ENCODE measurements around the gene PCNX4. TPM values are rescaled to one million over a fixed set of nuclear protein-coding genes. Genes with fewer than 3 reads are reported as not detected.
A peak's percentile ranks its signal among the peaks of the same experiment; 100 is the strongest.

The PCNX4 gene
- total and polyA plus RNA-seq, 4 donors = 79.9 to 110 (median 93.4) TPM

DNA sequence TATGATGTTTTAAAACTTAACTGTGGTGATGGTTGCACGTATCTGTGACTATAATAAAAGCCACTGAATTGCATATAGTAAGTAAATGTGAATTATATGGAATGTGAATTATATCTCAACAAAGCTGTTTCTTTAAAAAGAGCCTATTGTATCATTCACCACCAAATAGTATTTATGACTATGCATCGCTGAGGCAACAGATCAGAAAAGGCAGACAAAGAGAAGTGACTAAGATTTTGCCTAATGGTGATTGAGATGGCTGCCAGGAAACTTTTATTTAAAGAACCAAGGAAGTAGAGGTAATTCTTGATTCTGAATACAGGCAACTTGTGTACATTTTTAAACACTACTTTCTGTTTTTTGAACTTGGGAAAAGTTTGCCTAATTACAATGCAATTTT, 41.8 kb downstream of the PCNX4 start:
- Histone ChIP-seq H3K9me3 (ENCODE audit: control insufficient read depth, insufficient read depth, low read length) (no peaks in the 10 kb centered on the region), H3K27ac (ENCODE audit: low read depth, low read length) (no peak overlapping the region), H3K4me3 (ENCODE audit: low read depth, low read length) (no peak overlapping the region), H3K27me3 (ENCODE audit: control insufficient read depth, insufficient read depth, low read length) (no peaks in the 10 kb centered on the region), H3K36me3 (ENCODE audit: control insufficient read depth, insufficient read depth, low read length) (peaks cover 4% of the 10 kb centered on the region), H3K4me1 (ENCODE audit: control insufficient read depth, insufficient read depth, low read length) (no peaks in the 10 kb centered on the region)
- DNase-seq (ENCODE audit: low read depth in 4 of 6, low spot score in 6 of 6) = no peak
- no CpG with 5 or more reads among the region's 2 CpGs for WGBS (ENCODE audit: insufficient coverage)

DNA sequence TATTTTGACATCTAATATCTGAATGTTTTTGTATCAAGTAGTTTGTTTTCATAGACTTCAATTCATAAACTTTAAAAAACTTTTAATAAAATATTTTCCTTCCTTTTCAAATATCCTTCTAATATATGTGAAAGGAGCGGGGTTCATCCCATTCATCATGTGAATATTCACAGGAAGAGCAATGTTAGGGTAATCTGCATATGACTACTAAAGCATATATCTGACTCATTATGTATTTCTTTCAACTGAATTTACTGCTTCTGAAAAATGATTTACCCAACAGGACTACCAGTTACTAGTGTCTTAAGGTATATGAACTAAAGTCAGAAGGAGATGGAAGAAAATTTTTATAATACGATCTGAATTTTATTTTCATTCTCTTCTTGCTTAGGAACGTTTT, 43.0 kb downstream of the PCNX4 start:
- Histone ChIP-seq H3K27me3 (ENCODE audit: control insufficient read depth, insufficient read depth, low read length) (no peaks in the 10 kb centered on the region), H3K27ac (ENCODE audit: low read depth, low read length) (no peak overlapping the region), H3K4me3 (ENCODE audit: low read depth, low read length) (no peak overlapping the region), H3K9me3 (ENCODE audit: control insufficient read depth, insufficient read depth, low read length) (no peaks in the 10 kb centered on the region), H3K4me1 (ENCODE audit: control insufficient read depth, insufficient read depth, low read length) (no peaks in the 10 kb centered on the region), H3K36me3 (ENCODE audit: control insufficient read depth, insufficient read depth, low read length) (no peaks in the 10 kb centered on the region)
- no peak for DNase-seq (ENCODE audit: low read depth in 4 of 6, low spot score in 6 of 6)
- WGBS (ENCODE audit: insufficient coverage) = no CpG with 5 or more reads among the region's 3 CpGs

- WGBS (ENCODE audit: insufficient coverage) = 100% methylated on average over 1 of the region's 3 CpGs
- Histone ChIP-seq H3K4me3 (ENCODE audit: low read depth, low read length) (no peak overlapping the region), H3K27ac (ENCODE audit: low read depth, low read length) (no peak overlapping the region), H3K9me3 (ENCODE audit: control insufficient read depth, insufficient read depth, low read length) (no peaks in the 10 kb centered on the region), H3K36me3 (ENCODE audit: control insufficient read depth, insufficient read depth, low read length) (peaks cover 2% of the 10 kb centered on the region), H3K27me3 (ENCODE audit: control insufficient read depth, insufficient read depth, low read length) (no peaks in the 10 kb centered on the region), H3K4me1 (ENCODE audit: control insufficient read depth, insufficient read depth, low read length) (no peaks in the 10 kb centered on the region)
- DNase-seq (ENCODE audit: low read depth in 4 of 6, low spot score in 6 of 6) = peak in 2 of 6 donors; percentile 21 to 85
Observed at GRCh38 chr14:60151715-60152114, 60.0 kb downstream of the PCNX4 start.

GRCh38 chr14:60153991-60154390, 62.3 kb downstream of the PCNX4 start:
- Histone ChIP-seq H3K4me1 (ENCODE audit: control insufficient read depth, insufficient read depth, low read length) (no peaks in the 10 kb centered on the region), H3K36me3 (ENCODE audit: control insufficient read depth, insufficient read depth, low read length) (peaks cover 2% of the 10 kb centered on the region), H3K27me3 (ENCODE audit: control insufficient read depth, insufficient read depth, low read length) (no peaks in the 10 kb centered on the region), H3K9me3 (ENCODE audit: control insufficient read depth, insufficient read depth, low read length) (no peaks in the 10 kb centered on the region), H3K27ac (ENCODE audit: low read depth, low read length) (no peak overlapping the region), H3K4me3 (ENCODE audit: low read depth, low read length) (no peak overlapping the region)
- no peak for DNase-seq (ENCODE audit: low read depth in 4 of 6, low spot score in 6 of 6)
- WGBS (ENCODE audit: insufficient coverage) = no CpG with 5 or more reads among the region's 3 CpGs

DNA sequence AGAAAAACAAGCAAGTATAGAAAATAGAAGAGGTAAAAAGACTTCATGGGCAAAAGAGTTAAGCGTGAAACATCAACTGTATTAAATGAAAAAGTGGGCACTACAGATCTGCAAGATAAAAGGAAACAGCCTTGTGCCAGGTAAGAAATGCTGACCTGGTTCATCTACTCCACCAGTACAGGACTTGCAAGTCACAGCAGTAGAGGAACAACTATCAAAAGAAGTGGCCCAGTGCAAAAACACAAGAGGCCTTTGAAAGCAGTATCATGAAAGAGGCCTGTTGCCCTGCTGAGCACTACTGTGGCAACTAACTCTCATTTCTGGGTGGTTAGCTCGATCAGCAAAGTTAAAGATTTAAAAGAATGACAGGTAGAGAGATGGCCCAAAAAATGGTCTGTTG, 62.9 kb downstream of the PCNX4 start:
- Histone ChIP-seq H3K4me3 (ENCODE audit: low read depth, low read length) (no peak overlapping the region), H3K9me3 (ENCODE audit: control insufficient read depth, insufficient read depth, low read length) (no peaks in the 10 kb centered on the region), H3K36me3 (ENCODE audit: control insufficient read depth, insufficient read depth, low read length) (peaks cover 2% of the 10 kb centered on the region), H3K4me1 (ENCODE audit: control insufficient read depth, insufficient read depth, low read length) (no peaks in the 10 kb centered on the region), H3K27me3 (ENCODE audit: control insufficient read depth, insufficient read depth, low read length) (no peaks in the 10 kb centered on the region), H3K27ac (ENCODE audit: low read depth, low read length) (no peak overlapping the region)
- peak in 1 of 6 donors; percentile 12 for DNase-seq (ENCODE audit: low read depth in 4 of 6, low spot score in 6 of 6)
- no CpG with 5 or more reads among the region's 2 CpGs for WGBS (ENCODE audit: insufficient coverage)

GRCh38 chr14:60160422-60160821, 68.7 kb downstream of the PCNX4 start:
- DNase-seq (ENCODE audit: low read depth in 4 of 6, low spot score in 6 of 6) = no peak
- Histone ChIP-seq H3K27me3 (ENCODE audit: control insufficient read depth, insufficient read depth, low read length) (no peaks in the 10 kb centered on the region), H3K9me3 (ENCODE audit: control insufficient read depth, insufficient read depth, low read length) (no peaks in the 10 kb centered on the region), H3K4me3 (ENCODE audit: low read depth, low read length) (no peak overlapping the region), H3K36me3 (ENCODE audit: control insufficient read depth, insufficient read depth, low read length) (no peaks in the 10 kb centered on the region), H3K4me1 (ENCODE audit: control insufficient read depth, insufficient read depth, low read length) (no peaks in the 10 kb centered on the region), H3K27ac (ENCODE audit: low read depth, low read length) (no peak overlapping the region)
- 100% methylated on average over 3 of the region's 7 CpGs for WGBS (ENCODE audit: insufficient coverage)

DNA sequence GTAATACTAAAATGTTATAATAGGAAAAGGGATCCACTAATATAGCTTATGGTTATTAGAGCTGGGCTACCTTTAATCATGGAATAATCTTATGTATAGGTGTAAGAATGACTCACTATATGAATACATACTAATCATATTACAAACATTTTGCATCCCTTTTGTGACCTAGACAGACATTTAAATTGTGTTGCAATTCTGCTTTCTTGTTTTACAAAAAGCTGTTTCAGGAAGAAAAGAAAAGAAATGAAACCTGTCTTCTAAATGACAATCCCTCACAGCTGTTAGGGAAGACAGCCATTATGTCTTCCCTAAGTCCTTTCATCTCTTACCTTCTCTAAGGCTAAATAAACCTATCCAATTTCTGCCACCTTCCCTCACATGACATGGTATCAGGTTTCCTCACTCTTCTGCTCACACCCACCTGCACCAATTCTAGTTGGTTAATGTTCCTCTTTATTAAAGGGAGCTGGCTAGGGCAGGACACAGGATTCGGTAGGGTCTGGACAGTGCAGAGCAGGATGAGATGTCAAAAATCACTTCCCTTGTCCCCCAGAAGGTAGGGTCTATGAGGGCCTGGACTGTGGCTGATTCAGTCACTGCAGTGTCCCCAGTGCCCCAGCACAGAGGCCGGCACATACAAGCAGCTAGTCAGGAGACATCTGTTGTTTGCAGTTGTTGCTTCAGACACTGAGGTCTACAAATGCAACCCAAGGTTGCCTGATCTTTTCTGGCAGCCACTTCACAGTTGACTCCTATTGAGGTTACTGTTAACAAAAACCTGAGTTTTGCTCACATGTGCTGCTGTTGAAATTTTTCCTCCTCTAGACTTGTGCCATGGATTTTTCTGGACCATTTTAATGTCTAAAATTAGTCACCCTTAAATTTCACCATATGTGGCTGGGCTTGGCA, 69.7 kb downstream of the PCNX4 start:
- Histone ChIP-seq H3K9me3 (ENCODE audit: control insufficient read depth, insufficient read depth, low read length) (no peaks in the 10 kb centered on the region), H3K27ac (ENCODE audit: low read depth, low read length) (no peak overlapping the region)
- WGBS (ENCODE audit: insufficient coverage) = 52% methylated on average over 2 of the region's 2 CpGs

GRCh38 chr14:60163693-60164092, 72.0 kb downstream of the PCNX4 start:
- Histone ChIP-seq H3K9me3 (ENCODE audit: control insufficient read depth, insufficient read depth, low read length) (no peaks in the 10 kb centered on the region), H3K36me3 (ENCODE audit: control insufficient read depth, insufficient read depth, low read length) (no peaks in the 10 kb centered on the region), H3K27me3 (ENCODE audit: control insufficient read depth, insufficient read depth, low read length) (no peaks in the 10 kb centered on the region), H3K4me3 (ENCODE audit: low read depth, low read length) (peak overlapping the region; percentile 80), H3K4me1 (ENCODE audit: control insufficient read depth, insufficient read depth, low read length) (no peaks in the 10 kb centered on the region), H3K27ac (ENCODE audit: low read depth, low read length) (no peak overlapping the region)
- no CpG with 5 or more reads among the region's 6 CpGs for WGBS (ENCODE audit: insufficient coverage)
- peak in 3 of 6 donors; percentile 1 to 63 (median 27) for DNase-seq (ENCODE audit: low read depth in 4 of 6, low spot score in 6 of 6)

More for the DNA sequence above, 69.7 kb downstream of the PCNX4 start:
- H3K4me1 ChIP-seq (ENCODE audit: control insufficient read depth, insufficient read depth, low read length) = no peaks in the 10 kb centered on the region
- DNase-seq (ENCODE audit: low read depth in 4 of 6, low spot score in 6 of 6) = no peak
- H3K27me3 ChIP-seq (ENCODE audit: control insufficient read depth, insufficient read depth, low read length) = no peaks in the 10 kb centered on the region
- H3K36me3 ChIP-seq (ENCODE audit: control insufficient read depth, insufficient read depth, low read length) = no peaks in the 10 kb centered on the region
- no peak overlapping the region for H3K4me3 ChIP-seq (ENCODE audit: low read depth, low read length)

GRCh38 chr14:60164404-60164711, 72.6 kb downstream of the PCNX4 start:
- DNase-seq (ENCODE audit: low read depth in 4 of 6, low spot score in 6 of 6) = no peak
- Histone ChIP-seq H3K4me3 (ENCODE audit: low read depth, low read length) (peak overlapping the region; percentile 80), H3K27me3 (ENCODE audit: control insufficient read depth, insufficient read depth, low read length) (no peaks in the 10 kb centered on the region), H3K9me3 (ENCODE audit: control insufficient read depth, insufficient read depth, low read length) (no peaks in the 10 kb centered on the region), H3K4me1 (ENCODE audit: control insufficient read depth, insufficient read depth, low read length) (no peaks in the 10 kb centered on the region), H3K27ac (ENCODE audit: low read depth, low read length) (peak overlapping the region; percentile 94), H3K36me3 (ENCODE audit: control insufficient read depth, insufficient read depth, low read length) (no peaks in the 10 kb centered on the region)
- WGBS (ENCODE audit: insufficient coverage) = no CpG with 5 or more reads among the region's 5 CpGs
